Right lung (tissue), 5 donors: ENCODE results near the gene PJVK. TPM values are rescaled to one million over a fixed set of nuclear protein-coding genes. Genes with fewer than 3 reads are reported as not detected.

ENCODE experiments used
- DNase-seq, 2 donors: peaks; one replicate each; pipeline ENCODE4 v3.0.0-alpha.2; 2013
- polyA plus RNA-seq, 5 donors: library from polyadenylated mRNA; unstranded; fragments of 120-200 nt; gene quantifications; one replicate each; pipeline versions ENCODE4 v1.2.1 to v1.2.3, GENCODE V29; 2013; ENCODE audit warnings: inconsistent platforms in 1 of 5, low replicate concordance in 1 of 5; ENCODE audit not compliant: insufficient read length in 5 of 5, insufficient read depth in 1 of 5

PJVK gene
- polyA plus RNA-seq, 5 donors = 8.1 to 14.6 (median 12.1) TPM

DNA sequence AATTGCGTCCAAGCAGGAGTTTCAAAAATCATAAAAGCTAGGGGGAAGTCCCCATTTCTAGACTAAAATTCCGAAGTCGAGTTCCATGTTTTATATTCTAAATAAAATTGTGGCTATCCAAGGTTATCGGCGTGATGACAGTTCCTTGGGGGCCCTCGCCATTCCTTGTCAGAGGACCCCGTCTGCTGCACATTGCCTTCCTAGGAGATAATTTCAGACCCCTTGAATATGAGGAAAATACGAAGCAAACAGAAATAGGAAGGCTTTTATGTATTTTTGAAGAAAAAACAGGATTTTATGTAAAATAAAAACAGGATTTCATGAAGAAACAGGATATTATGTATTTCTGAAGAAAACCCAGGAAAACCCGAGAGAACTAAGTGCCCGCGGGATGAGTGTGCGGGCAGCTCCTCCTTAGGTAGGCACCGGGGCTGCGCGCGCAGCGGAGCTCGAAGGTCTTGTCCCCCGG, 28.6 kb downstream of the PJVK start:
- DNase-seq = no peak

DNA sequence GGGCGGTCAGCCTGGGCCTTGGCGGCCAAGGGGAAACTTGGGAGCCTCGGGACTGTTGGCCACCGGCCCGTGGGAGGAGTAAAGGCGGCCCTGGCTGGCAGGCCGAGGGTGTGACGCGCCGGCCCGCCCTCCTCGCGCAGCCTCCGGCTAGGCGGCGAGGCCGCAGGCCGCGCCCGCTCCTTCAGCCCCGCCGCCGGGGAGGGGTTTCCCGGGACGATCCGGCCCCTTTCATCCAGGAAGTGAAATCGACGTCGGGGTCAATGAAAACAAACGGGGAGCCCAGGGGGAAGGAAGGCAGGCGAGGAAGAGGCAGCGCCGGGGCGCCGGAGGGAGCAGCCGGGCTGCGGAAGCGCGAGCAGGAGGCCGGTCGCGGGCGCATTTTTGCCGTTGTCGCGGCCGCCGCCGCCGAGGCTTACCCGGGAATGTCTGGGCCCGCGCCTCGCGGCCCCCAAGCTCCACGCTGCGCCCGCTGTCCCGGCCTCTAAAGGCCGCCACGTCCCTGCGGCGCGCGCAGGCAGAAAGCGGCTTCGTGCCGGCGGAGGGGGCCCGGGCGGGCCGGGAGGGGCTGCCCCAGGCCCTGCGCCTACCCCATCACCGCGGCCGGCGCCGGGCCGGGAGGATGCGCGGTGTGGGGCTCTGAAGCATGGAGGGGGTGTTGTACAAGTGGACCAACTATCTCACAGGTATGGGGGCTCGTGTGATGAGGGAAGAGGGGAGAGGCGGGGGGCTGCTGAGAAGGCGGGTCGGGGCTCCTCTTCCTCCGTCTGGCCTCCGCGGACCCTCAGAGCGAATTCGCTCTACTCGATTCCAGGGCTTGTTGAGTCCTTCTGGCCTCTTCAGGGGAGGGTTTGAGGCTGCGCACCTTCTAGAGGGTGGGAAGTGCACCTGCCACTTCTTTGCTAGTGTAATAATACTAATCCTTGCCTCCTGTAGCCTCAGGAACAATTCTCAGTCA, 29.3 kb downstream of the PJVK start, which contains the start of gene PLEKHA3:
Gene PLEKHA3 (plus strand): TSS at position 231 of the 955 bp plus-strand sequence. CDS start 413 bp downstream, at position 644.
- peak; percentile 96 to 97 for DNase-seq

DNA sequence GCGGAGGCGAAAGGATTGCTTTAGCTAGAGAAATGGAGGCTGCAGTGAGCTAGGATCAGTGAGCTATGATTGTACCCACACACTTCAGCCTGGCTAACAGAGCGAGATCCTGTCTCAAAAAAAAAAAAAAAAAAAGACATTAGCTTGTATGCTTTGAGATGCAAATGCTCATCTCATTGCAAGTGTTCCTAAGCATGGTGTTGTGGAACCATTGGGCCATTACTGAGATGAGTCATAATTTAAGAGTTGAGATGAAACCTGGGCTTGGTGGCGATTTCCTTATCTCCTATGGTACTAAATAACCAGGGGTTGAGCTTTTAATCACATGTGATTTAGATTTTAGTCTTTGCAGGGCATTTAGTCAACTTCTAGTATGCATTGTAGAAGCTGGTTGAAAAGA, 31.3 kb downstream of the PJVK start:
- DNase-seq = no peak

DNA sequence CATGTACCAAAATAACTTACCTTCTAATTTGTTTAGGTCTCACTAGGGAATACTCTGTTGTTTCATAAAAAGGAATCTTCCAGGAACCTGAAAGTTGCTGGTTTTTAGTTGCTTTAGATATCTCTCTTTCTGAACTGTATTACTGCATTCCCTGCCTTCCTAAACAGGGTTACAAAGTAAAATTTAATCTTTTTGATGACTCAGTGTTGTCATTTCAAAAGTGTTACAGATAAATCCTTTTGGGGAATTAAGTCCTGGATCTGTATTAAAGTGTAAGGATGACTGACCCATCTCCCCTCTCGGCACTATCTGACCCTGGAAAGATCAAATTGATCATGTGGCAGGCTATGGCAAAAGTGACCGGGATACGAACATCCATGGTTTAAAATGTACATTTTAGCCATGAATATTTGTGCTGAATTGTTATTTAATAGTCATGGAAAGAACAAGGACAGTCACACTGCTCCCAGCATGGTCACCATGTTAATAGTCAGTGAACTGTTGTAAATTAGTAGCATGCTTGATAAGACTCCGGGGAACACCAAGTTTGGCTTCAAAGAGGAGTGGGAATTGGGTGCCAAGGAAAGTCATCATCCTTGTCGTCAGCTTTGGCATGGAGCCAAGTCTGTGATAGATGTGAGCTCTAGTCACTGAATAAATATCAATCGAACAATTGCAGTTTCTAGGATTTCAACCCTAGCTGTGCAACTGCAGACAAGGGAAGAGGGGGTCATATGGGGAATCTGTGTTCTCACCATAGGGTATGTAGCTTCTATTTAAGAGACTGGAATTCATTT, 33.3 kb downstream of the PJVK start:
- DNase-seq = no peak

DNA sequence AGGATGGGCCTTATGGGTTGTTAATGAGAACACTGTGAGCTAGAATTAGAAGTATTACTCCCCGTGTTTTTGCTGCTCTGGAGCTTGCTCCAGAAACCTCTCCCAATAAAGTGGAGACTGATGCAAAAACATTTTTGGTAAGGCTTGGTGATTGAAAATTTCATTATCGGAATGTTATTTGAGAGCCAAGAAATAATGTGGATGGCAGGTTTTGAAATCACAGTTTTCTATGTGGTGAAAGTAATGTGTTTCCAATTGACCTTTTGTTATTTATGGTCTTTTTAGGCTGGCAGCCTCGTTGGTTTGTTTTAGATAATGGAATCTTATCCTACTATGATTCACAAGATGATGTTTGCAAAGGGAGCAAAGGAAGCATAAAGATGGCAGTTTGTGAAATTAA, 34.2 kb downstream of the PJVK start:
- DNase-seq = no peak

DNA sequence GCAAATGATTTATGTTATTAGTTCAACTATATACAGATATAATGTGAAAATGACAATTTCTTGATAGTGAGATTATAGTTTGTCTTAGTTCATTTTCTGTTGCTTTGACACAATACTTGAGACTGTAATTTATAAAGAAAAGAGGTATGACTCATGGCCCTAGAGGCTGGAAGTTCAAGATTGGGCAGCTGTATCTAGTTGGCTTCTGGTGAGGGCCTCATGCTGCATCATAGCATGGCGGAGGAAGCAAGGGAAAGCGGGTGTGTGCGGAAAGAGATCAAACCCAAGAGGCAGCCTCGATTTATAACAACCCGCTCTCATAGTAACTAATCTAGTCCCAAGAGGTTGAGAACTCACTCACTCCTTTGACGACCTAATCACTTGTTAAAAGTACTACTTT, 40.4 kb downstream of the PJVK start:
- DNase-seq = no peak

DNA sequence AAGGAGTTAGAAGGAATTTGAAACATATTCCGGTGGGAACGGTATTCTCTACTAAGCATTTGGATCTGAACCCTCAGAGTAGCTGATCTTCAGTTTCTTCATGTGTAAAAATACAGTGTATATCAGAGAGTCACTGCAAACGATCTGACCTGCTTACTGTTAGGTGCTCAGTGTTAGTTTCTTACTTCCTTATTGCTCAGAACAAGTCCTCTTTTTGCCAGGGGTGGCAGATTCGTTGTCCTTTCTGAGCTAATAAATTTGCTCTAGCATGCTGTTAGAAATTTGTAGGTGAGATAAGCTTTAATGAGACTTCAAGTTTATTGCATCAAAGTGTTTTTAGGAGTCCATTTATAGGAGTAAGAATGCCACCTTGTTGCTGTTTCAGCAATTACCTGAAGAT, 44.9 kb downstream of the PJVK start:
- no peak for DNase-seq

DNA sequence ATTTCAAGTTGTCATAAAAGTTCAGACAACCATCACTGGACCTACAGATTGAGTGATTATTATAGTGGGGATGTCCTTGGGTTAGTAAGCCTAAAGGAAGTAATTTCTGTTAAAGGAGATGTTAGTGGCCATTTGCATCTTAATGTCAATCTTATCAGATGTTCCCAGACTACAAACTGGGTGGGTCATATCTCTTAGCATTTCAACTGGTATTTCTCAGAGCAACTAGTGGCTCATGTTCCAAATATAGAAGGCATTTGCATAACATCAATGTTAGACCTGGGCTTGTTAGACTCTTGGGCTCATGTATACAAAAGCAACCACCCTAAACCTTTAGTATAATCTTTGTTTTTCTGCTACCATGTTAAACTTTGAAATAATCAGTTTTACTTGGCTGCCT, 47.0 kb downstream of the PJVK start:
- no peak for DNase-seq

DNA sequence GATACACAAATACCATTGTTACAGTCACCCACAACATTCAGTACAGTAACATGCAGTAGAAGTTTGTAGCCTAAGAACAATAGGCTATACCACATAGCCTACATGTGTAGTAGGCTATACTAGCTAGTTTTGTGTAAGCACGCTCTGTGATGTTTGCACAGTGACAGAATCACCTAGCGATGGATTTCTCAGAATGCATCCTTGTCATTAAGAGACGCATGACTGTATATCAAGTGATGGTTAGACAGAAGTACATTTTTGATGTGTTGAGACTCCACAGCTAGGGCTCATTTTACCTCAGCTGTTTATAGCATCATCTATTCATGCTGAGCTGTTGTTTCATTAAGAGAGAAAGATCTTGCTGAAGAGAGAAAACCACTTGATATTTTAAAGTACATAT, 48.5 kb downstream of the PJVK start:
- DNase-seq = no peak

DNA sequence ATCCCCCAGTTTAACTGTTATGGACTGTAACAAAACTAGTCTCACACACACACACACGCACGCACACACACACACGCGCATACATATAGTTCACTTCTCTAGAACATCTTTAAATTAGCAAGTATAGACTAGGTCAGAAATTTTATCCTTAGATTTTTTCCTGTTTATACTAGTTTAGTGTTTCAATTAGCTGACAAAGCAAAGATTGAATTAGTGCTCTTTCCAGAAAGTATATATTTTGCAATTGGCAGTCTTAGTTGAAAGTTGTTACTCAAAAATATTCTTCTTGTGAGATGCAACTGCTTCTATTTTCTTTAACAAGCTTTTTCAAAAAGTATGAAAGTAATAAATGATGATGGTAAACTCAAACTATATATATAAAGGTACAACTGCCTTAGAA, 51.6 kb downstream of the PJVK start:
- DNase-seq = no peak

DNA sequence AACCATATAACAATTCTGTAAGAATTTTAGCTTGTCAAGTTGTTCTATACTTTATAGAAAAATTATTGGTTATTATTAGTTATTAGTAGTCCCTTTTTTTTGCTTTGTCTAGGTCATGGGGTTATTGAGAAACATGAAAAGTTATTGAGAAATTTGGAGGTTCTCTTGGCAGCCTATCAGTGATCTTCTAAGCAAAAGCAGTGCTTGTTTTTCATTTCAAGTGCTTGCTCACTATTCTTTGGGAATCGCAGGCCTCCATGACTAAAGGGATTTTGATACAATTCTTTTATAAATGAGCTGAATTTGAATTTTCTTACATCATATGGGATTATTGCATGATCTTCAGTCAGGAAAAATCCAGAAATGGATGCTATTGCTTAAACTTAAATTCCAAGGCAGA, 54.9 kb downstream of the PJVK start:
- DNase-seq = no peak

DNA sequence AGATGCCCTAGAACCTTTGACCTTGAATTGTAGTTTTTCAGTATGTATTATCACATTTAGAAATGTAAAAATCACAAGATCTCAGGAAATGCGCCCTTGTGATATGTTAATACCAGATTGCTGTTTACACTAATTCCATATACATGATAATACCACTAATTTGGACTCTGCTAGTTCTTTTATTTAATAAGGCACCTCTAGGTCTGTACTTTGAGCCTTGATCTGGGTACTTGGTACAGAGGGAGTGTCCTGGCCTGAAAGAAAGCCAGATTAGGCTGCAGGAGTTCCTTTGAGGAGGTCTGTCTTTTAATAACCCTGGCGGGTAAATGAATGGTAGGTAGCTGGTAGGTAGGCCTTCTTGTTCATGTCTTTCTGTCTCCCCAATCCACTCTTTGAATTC, 55.3 kb downstream of the PJVK start:
- DNase-seq = no peak

DNA sequence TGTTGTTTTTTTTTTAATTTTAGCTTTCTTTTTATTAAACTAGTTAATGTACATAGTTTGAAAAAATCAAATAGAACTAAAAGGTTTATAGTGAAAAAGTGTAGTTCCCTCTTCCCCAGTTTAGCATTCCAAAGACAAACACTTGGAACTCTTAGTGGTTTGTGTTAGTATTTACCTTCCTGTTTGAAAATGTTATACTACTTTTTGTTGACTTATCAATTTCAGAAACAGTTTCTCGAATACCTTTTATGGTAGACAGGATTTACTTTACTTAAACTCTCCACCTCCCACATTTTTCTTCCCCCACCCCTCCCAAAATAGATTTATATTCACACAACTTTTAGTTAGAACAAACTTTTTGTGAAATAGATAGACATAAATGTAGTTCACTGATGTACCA, 55.8 kb downstream of the PJVK start:
- DNase-seq = no peak

DNA sequence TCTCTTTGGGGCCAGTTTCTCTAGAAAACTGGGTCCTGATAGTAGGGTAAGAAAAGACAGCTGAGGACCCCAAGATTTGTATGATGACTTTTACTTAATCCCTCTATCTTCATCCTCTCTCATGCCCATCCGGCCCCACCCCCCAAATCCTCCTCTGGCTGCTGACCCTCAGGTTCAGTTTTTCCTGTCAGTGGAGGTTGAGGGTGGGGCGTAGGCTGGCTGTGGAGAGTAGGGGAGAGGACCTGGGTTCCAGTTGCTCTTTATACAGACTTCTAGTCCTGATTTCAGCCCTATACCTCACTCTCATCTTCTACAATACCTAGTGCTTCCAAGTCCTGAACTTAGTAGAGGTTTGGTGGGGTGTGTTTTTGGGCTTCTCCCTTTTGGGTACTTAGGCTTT, 57.5 kb downstream of the PJVK start:
- DNase-seq = no peak

DNA sequence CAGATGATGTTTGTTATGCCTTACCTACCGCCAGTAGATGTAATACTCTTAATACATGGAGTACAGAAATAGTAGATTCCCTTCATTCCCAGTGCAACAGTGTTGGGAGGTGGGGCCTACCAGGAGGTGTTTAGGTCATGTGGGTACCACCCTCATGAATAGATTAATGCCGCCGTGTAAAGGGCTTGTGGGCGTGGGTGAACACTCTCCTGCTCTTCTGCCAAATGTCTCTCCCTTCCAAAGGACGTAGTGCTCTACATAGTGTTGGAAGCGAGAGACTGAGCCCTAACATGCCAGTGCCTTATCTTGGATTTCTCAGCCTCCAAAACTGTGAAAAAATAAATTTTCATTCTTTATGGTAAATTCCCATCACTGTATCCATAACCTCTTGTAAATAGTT, 59.2 kb downstream of the PJVK start:
- no peak for DNase-seq

Other genes starting within 250 kb of the PJVK start
- gene PRKRA, start 203 bp upstream of the PJVK start, polyA plus RNA-seq = 10 to 100 TPM; 68.5 to 84.2 (median 75.4) TPM
- 10 to 100 TPM; 61.7 to 85.0 (median 73.2) TPM for gene FKBP7, start 27.2 kb downstream of the PJVK start, polyA plus RNA-seq
- gene PLEKHA3, start 29.1 kb downstream of the PJVK start, polyA plus RNA-seq = 10 to 100 TPM; 23.0 to 32.6 (median 31.0) TPM